HG02852 (cell line): ENCODE measurements around the gene SNRNP200.
A peak's percentile ranks its signal among the peaks of the same experiment; 100 is the strongest.
"Not testable (repeated sequence)": the region's sequence is repeated elsewhere in the genome, so short reads cannot be mapped to it uniquely, and the experiment has no call there.

Source experiments
- ATAC-seq: cut with Tn5 transposase; IDR thresholded peaks from one replicate; pipeline ENCODE4 v1.9.1; 2021; ENCODE audit warnings: mild to moderate bottlenecking, moderate library complexity; ENCODE audit not compliant: unreplicated experiment

The SNRNP200 gene

GRCh38 chr2:96325041-96325883, 19.9 kb upstream of the SNRNP200 start, which contains the start of gene ITPRIPL1:
Gene ITPRIPL1 (plus strand): TSS chr2:96325317. CDS start chr2:96325840, 523 bp downstream.
- ATAC-seq, result no peak

DNA sequence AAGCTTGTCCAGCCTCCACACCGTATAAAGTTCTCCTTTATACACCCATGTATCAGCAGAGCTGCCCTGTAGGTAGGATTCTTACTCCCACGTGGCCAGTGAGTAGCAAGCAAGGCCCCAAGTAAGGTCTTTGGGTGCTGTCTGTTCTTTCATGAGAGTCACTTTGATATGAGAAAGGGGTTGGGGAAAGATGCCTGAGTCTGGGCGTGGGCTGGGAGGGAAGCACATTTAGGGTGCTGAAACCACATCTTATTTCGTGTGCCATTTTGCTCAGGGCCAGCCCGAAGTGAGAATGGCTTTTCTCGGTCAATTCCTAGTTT, 19.3 kb upstream of the SNRNP200 start:
- no peak for ATAC-seq

GRCh38 chr2:96323849-96324248, 18.5 kb upstream of the SNRNP200 start:
- ATAC-seq, result no peak

GRCh38 chr2:96320728-96321622, 15.6 kb upstream of the SNRNP200 start:
- ATAC-seq, result peak; percentile 26

DNA sequence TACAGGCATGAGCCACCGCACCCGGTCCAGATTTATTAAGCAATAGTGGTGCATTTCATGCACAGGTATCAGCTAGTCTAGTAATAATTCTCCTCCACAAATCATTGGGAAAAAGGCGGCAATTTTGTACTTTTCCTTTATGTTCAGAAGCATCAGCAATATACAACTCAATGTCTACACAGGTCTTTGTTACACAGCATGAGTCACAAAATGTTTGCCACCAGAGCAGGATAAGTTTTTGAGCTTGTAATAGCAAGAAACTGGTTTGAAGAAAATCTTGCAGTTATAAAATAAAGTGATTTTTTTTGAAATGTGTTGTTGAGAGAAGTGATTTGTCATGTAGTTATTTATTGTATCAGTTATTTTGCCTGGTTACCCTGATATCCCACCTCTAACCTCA, 15.0 kb upstream of the SNRNP200 start:
- ATAC-seq, result no peak

DNA sequence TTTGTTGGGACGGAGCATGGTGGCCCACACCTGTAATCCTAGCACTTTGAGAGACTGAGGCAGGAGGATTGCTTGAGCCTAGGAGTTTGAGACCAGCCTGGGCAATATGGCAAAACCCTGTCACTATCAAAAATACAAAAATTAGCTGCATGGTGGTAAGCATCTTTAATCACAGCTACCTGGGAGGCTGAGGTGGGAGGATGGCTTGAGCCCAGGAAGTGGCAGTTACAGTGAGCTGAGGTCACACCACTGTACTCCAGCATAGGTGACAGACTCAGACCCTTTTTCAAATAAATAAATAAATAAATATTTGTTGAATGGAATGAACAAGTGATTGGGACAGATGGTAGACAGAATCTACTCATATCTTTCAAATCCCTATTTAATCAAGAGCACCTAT, 14.1 kb upstream of the SNRNP200 start:
- no peak for ATAC-seq

- no peak for ATAC-seq
Measured at GRCh38 chr2:96318723-96319122, 13.4 kb upstream of the SNRNP200 start.

- no peak for ATAC-seq
Measured at GRCh38 chr2:96317584-96317997, 12.2 kb upstream of the SNRNP200 start.

DNA sequence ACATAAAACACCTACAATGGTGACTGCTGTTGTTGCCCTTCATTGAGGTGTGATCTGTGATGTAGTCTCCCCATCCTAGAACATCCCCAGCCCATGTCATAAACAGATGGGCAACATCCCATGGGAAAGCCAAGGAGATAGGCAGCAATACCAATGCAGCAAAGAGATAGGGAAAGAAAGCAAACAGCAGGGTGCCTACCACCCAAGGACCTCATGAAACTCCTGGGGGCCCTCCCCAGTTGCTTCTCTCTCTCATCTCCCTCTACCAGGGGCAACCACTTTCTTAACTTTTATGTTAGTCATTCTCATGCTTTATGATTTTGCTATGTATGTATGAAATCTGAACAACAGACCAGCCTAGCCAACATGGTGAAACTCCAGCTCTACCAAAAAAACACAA, 11.7 kb upstream of the SNRNP200 start:
- no peak for ATAC-seq

- no peak for ATAC-seq
Measured at GRCh38 chr2:96315400-96316071, 10.2 kb upstream of the SNRNP200 start.

DNA sequence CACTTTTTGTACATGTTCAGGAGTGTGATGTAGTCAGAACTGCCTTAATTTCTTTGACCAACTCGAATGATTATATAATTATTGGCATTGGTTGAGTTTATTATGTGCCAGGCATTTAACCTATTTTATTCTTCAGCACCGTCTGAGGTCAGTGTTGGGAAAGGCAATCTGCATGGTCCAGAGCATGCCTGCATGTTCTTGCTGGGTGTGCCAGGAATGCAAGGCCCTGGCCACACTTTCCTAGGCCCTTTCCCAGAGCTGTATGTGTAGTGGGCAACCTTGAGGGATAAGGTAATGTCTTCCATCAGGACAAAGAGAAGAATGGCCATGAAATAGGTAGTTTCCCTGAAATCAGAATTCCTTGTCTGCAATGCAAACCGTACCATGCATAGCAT, 9.7 kb upstream of the SNRNP200 start:
- ATAC-seq, result no peak

- ATAC-seq, result no peak
Measured at GRCh38 chr2:96308248-96308647, 2.9 kb upstream of the SNRNP200 start.

GRCh38 chr2:96306370-96306769, 1.0 kb upstream of the SNRNP200 start:
- no peak for ATAC-seq

- ATAC-seq, result no peak
Measured at GRCh38 chr2:96305979-96306308, 598 bp upstream of the SNRNP200 start.

GRCh38 chr2:96304606-96305005, 740 bp downstream of the SNRNP200 start:
- ATAC-seq, result no peak

DNA sequence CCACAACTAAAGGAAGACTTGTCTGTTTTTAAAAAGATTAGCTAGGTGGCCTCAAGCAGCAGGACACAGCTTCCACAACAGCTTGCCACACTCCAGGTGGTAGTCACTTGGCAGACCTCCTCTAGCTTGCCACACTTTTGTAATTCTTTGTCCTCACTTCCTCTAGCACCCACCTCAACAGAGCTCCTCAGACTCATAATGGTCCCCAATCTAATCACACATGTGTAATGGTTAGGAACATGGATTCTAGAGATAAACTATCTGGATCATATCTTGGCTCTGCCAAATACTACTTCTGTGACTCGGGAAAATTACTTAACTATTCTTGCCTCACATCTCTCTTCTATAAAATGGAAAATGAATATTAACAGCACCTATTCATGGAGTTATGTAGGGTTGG, 3.5 kb downstream of the SNRNP200 start:
- ATAC-seq, result no peak

GRCh38 chr2:96296925-96297324, 8.4 kb downstream of the SNRNP200 start:
- no peak for ATAC-seq

DNA sequence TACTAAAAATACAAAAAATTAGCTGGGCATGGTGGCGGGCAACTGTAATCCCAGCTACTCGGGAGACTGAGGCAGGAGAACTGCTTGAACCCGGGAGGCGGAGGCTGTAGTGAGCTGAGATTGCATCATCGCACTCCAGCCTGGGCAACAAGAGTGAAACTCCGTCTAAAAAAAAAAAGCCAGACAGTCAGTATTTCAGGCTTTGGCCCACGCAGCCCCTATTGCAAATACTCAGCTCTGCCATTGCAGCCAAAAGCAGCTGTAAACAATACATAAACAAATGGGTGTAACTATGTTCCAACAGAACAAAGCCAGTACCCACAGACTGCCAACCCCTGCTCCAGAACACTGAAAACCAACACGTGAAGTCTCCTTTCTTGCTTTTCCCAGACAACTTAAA, 11.1 kb downstream of the SNRNP200 start:
- not testable (repeated sequence) for ATAC-seq

- ATAC-seq, result no peak
Measured at GRCh38 chr2:96291751-96292150, 13.6 kb downstream of the SNRNP200 start.

DNA sequence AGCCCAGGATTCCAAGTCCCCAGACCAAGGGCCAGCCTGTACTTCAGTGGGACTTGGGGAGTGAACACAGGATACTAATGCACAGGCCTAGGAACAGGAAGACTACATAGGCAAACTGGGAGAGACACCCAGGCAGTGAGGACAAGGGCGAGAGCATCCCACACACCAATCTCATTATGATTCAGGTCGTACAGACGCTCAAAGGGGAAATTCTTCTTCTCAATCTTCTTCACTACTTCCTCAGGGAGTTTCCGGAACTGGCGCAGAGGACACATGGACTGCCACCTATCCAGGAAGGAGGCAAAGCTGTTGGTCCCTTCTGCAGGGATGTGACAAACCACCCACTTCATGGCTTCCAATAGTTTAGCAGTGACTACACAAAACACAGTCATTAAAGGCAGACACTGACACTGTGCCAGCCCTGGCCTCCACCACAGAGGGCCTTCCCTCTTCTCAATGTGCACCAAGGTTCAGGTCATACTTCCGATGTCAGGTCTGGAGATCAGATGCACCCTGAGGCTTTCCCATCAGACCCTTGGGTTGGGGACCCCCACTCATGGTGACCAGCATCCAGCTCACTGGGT, 18.0 kb downstream of the SNRNP200 start:
- ATAC-seq, result no peak
